Pancreas (tissue), 10 donors: ENCODE results near the gene OXNAD1. TPM values are rescaled to one million over a fixed set of nuclear protein-coding genes. Genes with fewer than 3 reads are reported as not detected.

Experiments
- ATAC-seq, 4 donors: fragments of 200-7000 bp; cut with Tn5 transposase; one replicate each; pipeline versions ENCODE4 v1.8.0 to v1.9.1; 2020; ENCODE audit warnings: mild to moderate bottlenecking in 4 of 4, moderate library complexity in 4 of 4
- DNase-seq, 6 donors: peaks; one replicate each; pipeline ENCODE4 v3.0.0-alpha.2; 2020
- FAIRE-seq: peaks from 2 replicates; lab custom pipeline; 2012; peaks lifted over from hg19 to GRCh38; lab: Jason Lieb, UNC
- H3K27ac ChIP-seq, 4 donors: fragments of 200-600 bp; sonication (generic); 1 replicate in 3 of 4; 2 replicates in 1 of 4; pipeline versions ENCODE4 v1.5.0 to v1.8.0; 2020
- H3K27me3 ChIP-seq, 4 donors: fragments of 200-600 bp; one replicate each; pipeline ENCODE4 v1.8.0; 2021
- H3K36me3 ChIP-seq, 3 donors: fragments of 200-600 bp; sonication (generic) in 1 of 3; one replicate each; pipeline versions ENCODE4 v1.5.0 to v1.8.0; 2020 to 2021
- H3K4me1 ChIP-seq, 3 donors: fragments of 200-600 bp; one replicate each; pipeline ENCODE4 v1.8.0; 2021
- H3K4me3 ChIP-seq, 4 donors: fragments of 200-600 bp; sonication (generic) in 2 of 4; one replicate each; pipeline versions ENCODE4 v1.5.0 to v1.8.0; 2020 to 2021
- H3K9me3 ChIP-seq, 4 donors: fragments of 200-600 bp; one replicate each; pipeline ENCODE4 v1.8.0; 2021
- CTCF ChIP-seq, 4 donors: fragments of 200-600 bp; sonication (generic) in 3 of 4; IDR thresholded peaks; one replicate each; pipeline versions ENCODE4 v1.5.0 to v1.8.0; 2021; ENCODE audit warnings: antibody characterized with exemption in 4 of 4
- WGBS, 2 donors: extraction: QIAGEN DNeasy Blood & Tissue Kit; methylation state at CpG; one replicate each; pipeline ENCODE4 v1.1.7; 2013; 5-methylcytosine and 5-hydroxymethylcytosine counted together
- intact Hi-C, 3 donors: fragments of 100-400 bp; cut with DNase I; formaldehyde crosslinking; loops; one replicate each; pipeline versions ENCODE4 v1.11.1 to v1.14.2; 2022
- polyA plus RNA-seq, 2 donors: library from polyadenylated mRNA; stranded (reverse); fragments of 200-250 nt; gene quantifications; one replicate each; pipeline ENCODE4 v1.2.3, GENCODE V29; 2013
- total RNA-seq, 6 donors: library from RNA; stranded (reverse); fragmentation: NEBNext Ultra II Directional in 4 of 6; extraction: Animal tissue kit (Norgen Biotek cat#: 25700) in 4 of 6; gene quantifications; one replicate each; pipeline versions ENCODE4 v1.2.1 to v1.2.4, GENCODE V29; 2021 to 2023
- donor health status: healthy with polysubstance abuse.
- donor health status: DM: no; HTN: no; CAD: no; lungs with moderate emphysema.
- donor health status: DM: no; HTN: no; CAD: no.
- donor health status: control.
- donor health status: control.
- donor health status: Bipolar disorder and iron deficiency.
- donor health status: DM: yes; HTN: yes; CAD: no.
- donor health status: DM: no; HTN: no; CAD: no.
- donor health status: DM: no; HTN: no; CAD: no.
- donor health status: DM: yes; HTN: yes; CAD: no.

OXNAD1 gene
- total and polyA plus RNA-seq, 8 donors, result 2.8 to 6.7 (median 4.0) TPM

- Histone ChIP-seq H3K27ac (peak overlapping the region in 2 of 4 donors; percentile 16 to 57), H3K9me3 (no peaks in the 10 kb centered on the region), H3K4me1 (peaks cover 5 to 14% (median 8%) of the 10 kb centered on the region in 3 donors), H3K4me3 (no peak overlapping the region), H3K36me3 (no peaks in the 10 kb centered on the region), H3K27me3 (no peaks in the 10 kb centered on the region)
- FAIRE-seq (no peak), ATAC-seq (peak in 1 of 4 donors; percentile 8), DNase-seq (no peak)
- TF ChIP-seq CTCF (IDR thresholded peaks at IDR 0.05), result no peak
- WGBS, 2 donors, result 47 to 54% methylated on average over 2 of the region's 2 CpGs
- intact Hi-C loops, result no loop called here
These were observed 12.0 kb upstream of the OXNAD1 start for GRCh38 chr3:16252988-16253387.

DNA sequence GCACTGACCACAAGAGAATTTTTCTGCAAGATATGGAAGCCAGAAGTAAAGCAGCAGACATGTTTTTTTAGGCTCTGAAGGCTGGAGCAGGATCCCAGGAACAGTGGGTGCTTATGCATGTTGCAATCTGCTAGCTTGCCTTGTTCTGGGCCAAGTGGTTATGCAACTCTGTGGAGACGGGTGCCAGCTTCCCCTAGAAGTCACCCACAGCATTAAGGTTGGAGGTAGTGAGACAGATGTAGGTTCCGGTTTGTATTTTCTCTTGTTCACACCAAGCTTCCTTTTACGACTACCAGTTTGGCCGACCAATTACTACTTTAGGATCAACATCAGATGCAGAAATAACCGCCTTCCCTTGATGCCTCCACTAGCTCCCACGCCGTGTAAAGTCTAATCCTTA is 11.4 kb upstream of the OXNAD1 start:
- peak overlapping the region in 1 of 4 donors; percentile 16 for H3K27ac ChIP-seq
- intact Hi-C loops, result no loop called here
- no peaks in the 10 kb centered on the region for H3K27me3 ChIP-seq
- peaks cover 0 to 2% (median 0%) of the 10 kb centered on the region in 3 donors for H3K36me3 ChIP-seq
- peaks cover 5 to 14% (median 8%) of the 10 kb centered on the region in 3 donors for H3K4me1 ChIP-seq
- FAIRE-seq (no peak), DNase-seq (peak in 1 of 6 donors; percentile 53), ATAC-seq (peak in 2 of 4 donors; percentile 64 to 73)
- H3K4me3 ChIP-seq, result no peak overlapping the region
- no peaks in the 10 kb centered on the region for H3K9me3 ChIP-seq
- TF ChIP-seq CTCF (IDR thresholded peaks at IDR 0.05), result no peak
- 83 to 84% methylated on average over 7 of the region's 7 CpGs for WGBS, 2 donors

DNA sequence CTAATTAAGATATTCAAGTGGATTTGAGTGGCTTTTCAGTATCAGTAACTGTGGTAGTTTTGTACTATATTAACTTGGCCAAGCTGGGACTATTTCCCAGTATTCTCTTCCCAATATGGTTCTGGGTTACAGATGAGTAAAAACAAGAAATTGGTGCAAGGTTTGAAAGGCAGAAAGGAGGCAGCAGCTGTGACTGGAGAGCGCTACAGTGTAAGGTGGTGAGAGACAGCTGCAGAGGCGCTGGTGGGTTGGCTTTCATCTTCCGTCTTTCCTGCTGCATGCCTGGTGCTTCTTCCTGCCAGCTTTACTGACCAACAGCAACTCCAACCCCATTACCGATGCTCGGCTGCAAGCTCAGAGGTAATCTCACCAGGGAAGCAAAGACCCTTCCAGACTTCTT is 10.1 kb upstream of the OXNAD1 start:
- Histone ChIP-seq H3K27me3 (no peaks in the 10 kb centered on the region), H3K4me3 (no peak overlapping the region), H3K4me1 (peaks cover 5 to 14% (median 8%) of the 10 kb centered on the region in 3 donors), H3K9me3 (no peaks in the 10 kb centered on the region), H3K27ac (no peak overlapping the region), H3K36me3 (peaks cover 0 to 9% (median 0%) of the 10 kb centered on the region in 3 donors)
- DNase-seq (no peak), FAIRE-seq (no peak), ATAC-seq (no peak)
- intact Hi-C loops, result no loop called here
- TF ChIP-seq CTCF (IDR thresholded peaks at IDR 0.05), result no peak
- 90 to 91% methylated on average over 5 of the region's 5 CpGs for WGBS, 2 donors

- no peak for FAIRE-seq
- 74 to 80% methylated on average over 3 of the region's 3 CpGs for WGBS, 2 donors
- peaks cover 5 to 14% (median 8%) of the 10 kb centered on the region in 3 donors for H3K4me1 ChIP-seq
- H3K4me3 ChIP-seq, result no peak overlapping the region
- no peaks in the 10 kb centered on the region for H3K27me3 ChIP-seq
- peaks cover 0 to 13% (median 0%) of the 10 kb centered on the region in 3 donors for H3K36me3 ChIP-seq
- intact Hi-C loops, result no loop called here
- no peaks in the 10 kb centered on the region for H3K9me3 ChIP-seq
- H3K27ac ChIP-seq, result no peak overlapping the region
- no peak for DNase-seq
- TF ChIP-seq CTCF (IDR thresholded peaks at IDR 0.05), result no peak
- no peak for ATAC-seq
These were observed 9.7 kb upstream of the OXNAD1 start for GRCh38 chr3:16255326-16255725.

GRCh38 chr3:16255726-16256125 is 9.3 kb upstream of the OXNAD1 start:
- 85 to 87% methylated on average over 5 of the region's 5 CpGs for WGBS, 2 donors
- ATAC-seq (no peak), DNase-seq (no peak), FAIRE-seq (no peak)
- H3K36me3 ChIP-seq, result peaks cover 0 to 15% (median 0%) of the 10 kb centered on the region in 3 donors
- no peak for TF ChIP-seq CTCF (IDR thresholded peaks at IDR 0.05)
- no peaks in the 10 kb centered on the region for H3K27me3 ChIP-seq
- H3K4me3 ChIP-seq, result no peak overlapping the region
- no peak overlapping the region for H3K27ac ChIP-seq
- intact Hi-C loops, result no loop called here
- H3K9me3 ChIP-seq, result no peaks in the 10 kb centered on the region
- H3K4me1 ChIP-seq, result peaks cover 5 to 14% (median 8%) of the 10 kb centered on the region in 3 donors
